Stimulated activated CD8-positive, alpha-beta memory T cell treated with anti-CD3 and anti-CD28 coated beads, Interleukin-12 subunit alpha, Interleukin-12 subunit beta, amount 100 ng/mL, for 24 hours (primary cell): ENCODE data around the gene NUP62.

Source experiments
- DNase-seq: peaks from one replicate; pipeline ENCODE4 v3.0.0-alpha.2; 2020; ENCODE audit errors: extremely low read depth

The NUP62 gene

DNA sequence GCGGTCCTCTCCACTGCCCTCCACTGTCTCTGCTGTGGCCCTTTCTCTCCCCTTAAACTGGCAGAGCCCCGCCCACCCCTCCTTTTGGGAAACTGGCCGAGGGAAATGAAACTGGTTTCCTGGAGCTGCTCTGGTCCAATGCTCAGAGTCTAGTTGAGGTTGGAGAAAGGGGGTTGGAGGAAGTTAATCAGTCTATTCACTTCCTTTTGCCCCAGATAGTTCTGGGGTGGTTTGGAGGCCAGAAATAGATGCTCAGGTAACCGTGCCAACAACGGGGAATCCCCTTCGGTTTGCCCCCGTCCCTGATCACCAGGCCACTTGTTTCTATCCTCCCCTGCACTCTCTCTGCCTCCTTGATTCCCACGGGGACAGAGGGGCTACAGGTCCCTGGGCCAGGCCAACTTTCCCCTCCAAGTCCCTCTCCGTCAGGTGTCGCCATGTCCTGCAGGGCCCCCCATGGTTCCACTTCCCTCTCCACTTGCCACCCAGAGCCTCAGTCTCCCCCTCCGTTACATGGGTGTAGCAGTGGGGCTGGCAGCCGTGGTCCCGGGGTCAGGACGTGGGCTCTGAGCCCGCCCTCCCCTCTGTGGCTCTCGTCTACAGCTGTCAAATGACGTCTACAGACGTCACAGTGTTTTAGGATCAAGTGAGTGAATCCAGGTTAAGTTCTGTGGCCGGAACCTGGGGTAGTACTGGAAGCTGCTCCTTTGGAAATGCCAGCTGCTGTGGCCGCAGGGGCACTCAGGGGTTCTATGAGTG lies 32.3 kb downstream of the NUP62 start, which contains the start of gene IL4I1:
Gene IL4I1 (minus strand): TSS at position 25 of the 759 bp plus-strand sequence. CDS start 727 bp downstream, outside the sequence.
- peak; percentile 24 for DNase-seq

DNA sequence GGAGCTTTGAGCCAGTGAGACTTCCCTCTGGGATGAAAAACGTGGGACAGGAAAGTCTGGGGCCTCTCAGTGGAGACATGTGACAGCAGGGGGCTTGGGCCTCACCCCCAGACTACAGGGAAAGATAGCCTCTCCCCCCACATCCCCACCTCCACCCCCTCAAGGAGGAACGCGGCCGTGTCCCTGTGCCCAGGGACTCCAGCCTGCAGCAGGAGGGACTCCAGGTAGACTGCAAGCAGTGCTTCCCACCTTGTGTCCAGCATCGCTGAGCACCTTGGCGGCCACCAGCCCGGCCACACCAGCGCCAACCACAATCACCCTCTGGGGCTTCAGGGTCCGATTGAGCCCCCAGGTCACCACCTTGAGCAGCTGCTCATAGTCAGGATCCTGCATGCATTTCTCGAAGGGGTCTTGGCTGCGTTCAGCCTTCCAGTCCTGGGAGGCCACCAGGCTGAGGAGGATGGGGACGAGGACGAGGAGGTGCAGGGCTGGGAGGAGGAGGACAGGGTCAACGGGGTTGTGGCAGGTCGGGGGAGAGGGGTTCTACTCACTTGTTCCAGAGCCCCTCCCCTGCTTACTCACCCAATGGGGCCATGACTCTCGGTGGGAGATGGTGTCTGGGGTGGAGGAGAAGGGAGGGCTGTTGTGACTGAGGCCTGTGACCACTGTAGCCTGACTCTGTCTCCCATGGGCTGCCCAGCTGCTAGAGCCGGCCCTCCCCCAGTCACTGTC lies 33.6 kb downstream of the NUP62 start:
- DNase-seq: no peak

DNA sequence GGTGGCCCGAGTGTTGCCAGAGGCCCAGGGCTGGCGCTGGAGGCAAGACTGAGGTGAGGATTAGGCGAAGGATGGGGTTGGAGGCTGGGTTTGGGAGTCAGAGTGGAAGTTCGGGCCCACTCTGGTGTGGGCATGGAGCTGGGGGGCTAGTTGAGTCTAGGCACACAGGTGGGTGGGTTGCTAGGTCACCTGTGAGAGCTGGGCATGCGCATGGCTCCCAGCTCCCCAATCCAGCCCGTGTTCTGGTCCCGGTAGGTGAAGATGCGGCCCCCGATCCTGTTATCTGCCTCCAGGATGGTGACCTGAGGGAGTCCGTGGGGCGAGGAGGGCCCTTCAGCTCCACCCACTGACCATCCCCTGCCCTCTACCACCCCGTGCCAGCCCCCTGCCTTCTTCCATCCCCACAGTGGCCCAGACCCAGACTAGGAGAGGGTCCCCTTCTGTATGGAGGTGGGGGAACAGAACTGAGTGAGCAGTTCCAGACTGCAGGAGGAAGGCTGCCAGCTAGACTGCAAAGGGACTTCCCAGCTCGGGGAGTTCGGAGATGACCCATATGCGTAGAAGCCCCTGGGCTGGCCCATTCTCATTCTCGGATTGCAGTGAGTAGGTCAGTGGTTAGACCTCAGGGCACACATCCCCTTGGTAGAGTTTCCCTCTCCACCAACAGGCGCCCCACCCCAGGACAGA lies 34.3 kb downstream of the NUP62 start:
- DNase-seq: no peak

DNA sequence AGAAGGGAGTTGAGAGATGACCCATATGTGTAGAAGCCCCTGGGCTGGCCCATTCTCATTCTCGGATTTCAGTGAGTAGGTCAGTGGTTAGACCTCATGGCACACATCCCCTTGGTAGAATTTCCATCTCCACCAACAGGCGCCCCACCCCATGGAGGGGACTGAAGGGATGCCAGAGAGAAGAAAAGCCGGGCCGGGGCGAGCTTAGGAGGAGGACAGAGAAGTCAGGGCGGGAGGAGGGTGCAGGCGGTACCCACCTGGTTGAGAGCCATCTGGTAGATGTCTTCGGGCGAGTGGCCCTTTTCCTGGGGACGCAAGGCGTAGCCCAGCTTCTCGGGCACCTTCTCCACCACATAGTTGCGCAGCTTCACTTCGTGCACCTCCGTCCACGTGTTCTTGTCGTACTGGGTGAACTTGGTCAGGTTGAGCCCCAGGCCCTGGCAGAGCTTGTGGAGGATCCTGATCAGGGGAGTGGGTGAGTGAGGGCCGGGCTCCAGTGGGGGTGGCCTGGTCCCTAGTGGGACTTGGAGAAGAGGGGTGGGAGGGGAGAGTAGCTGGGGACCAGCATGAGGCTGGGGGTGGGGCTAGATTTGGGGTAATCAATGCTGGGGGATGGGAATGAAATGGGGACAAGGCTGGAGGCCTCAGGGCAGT lies 35.2 kb downstream of the NUP62 start:
- DNase-seq: no peak

DNA sequence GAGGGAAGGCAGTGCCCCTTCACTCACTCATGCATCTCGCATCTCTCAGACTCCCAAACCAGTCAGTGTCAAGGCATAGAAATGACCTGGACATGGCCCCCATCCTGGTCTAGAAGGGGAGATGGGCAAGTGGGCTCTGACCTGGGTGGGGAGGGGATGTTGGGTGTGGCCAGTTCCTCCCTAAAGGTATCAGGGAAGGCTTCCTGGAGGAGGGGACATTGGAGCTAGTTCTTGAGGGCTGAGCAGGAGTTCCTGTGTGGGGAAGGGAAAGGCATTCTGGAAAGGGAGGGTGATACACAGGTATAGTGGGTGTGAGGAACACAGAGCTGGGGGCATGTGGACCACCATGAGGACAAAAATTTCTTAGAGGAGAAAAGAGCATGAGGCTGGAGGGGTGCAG lies 36.6 kb downstream of the NUP62 start:
- DNase-seq: no peak

DNA sequence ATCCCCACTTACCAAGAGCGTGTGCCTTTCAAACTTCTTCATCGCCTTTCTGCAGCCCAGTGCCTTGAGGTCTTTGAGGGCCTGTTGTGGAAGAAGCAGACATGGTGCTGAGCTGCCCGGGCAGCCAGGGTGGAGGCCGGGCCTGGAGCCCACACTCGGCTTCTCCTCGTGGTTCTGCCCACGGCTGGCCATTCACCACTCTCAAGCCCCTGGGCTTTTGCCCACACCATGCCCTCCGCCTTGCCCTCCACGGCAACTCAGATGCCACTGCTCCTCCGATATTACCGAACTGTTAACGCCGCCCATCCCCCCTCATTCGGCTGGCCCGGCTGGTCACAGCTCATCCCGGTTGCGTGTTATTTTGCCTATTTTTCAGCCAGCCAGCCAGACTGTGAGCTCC lies 37.9 kb downstream of the NUP62 start:
- no peak for DNase-seq

DNA sequence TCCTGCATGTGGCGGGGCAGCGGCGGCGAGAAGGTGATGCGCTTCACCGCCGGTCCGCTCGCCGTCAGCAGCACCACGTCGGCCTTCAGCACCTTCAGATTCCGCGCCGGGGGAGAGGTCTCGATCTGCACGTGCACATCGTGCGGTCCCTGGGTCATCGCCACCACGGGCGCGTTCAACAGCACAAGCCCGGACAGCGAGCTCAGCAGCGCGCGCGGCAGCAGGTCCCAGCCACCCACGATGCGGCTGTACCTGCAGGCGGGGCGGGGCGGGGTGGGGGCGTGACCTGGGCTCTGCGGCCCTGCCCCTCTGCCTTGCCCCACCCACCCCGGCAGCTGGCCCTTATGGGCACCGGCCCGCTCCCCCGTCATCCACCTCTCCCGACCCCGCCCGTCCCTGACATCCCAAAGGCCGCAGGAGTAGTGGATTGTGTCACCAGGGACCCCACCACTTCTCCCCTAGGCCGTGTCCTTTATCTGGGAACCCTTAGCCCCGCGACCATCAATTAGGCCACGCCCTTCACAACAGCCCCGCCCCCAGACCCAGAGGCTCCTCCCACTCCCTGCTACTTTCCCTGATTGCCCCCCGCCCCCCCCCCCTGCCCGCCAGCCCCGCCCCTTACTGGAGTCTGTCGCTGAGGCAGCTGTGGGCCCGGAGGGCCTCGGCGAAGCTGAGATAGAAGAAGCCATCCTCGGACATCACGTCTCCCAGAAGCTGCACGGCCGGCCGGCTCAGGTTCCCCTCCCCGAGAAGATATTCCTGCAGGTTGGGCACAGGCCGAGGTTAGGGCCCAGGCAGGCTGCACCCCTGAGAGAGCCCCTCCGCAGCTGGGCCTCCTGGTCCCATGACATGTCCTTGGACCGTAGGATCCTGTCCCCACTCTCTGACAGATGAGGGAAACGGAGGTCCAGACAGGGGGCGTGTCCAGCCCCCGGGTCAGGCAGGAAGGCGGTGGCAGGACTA lies 38.7 kb downstream of the NUP62 start:
- peak; percentile 42 for DNase-seq

DNA sequence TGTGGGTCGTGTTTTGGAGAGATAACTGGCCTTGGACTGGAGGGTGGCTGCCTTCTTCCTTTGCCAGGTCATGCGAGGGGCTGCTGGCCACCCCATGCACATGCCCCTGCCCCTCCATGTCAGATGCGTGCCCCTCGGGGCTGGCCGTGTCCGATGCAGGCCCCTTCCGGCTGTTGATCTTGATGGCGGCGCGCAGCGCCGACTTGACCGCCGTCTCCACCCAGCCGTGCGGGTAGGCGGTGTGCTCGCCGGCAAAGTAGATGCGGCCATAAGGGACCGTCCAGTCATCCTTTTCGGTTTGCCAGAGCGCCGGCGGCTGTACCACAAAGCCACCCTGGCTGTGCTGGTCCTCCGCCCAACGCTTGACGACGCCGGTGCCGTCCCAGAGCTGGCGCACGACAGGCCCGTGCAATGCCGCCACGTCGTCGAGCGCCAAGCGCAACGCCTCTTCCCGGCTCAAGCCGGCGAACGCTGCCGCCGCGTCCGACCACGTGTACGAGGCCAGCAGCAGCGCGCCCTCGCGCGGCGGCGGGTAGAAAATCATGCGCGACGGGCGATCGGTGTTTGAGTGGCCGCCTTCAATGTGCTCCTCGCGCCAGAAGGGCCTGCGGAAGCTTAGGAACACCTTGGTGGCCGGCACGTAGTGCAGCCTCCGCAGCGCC lies 39.5 kb downstream of the NUP62 start:
- peak; percentile 25 for DNase-seq

DNA sequence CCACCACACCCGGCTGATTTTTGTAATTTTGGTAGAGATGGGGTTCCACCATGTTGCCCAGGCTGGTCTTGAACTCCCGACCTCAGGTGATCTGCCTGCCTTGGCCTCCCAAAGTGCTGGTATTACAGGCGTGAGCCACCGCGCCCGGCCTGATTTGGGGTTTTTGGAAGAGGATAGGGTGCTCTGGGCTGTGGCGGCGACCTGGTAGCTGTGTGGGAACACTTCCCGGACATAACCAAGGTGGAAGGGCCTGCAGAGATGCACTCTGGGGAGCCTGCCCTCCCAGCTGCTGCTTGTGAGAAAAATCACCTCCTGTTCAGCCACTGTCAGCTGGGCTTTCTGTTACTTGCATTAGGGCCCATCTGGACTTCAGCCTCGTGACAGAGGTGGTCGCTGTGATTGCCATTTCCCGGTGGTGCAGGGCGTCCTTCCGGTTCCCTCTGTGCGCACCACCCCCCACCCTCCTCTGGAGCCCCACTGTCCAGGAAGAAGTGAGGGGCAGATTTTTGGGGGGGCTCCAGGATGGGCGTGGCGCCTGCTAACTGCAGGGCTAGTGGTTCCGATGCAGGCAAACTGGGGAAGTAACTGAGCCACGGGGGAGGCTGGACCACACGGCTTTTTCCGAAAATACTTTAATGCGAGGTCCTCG lies 40.1 kb downstream of the NUP62 start:
- DNase-seq: no peak

DNA sequence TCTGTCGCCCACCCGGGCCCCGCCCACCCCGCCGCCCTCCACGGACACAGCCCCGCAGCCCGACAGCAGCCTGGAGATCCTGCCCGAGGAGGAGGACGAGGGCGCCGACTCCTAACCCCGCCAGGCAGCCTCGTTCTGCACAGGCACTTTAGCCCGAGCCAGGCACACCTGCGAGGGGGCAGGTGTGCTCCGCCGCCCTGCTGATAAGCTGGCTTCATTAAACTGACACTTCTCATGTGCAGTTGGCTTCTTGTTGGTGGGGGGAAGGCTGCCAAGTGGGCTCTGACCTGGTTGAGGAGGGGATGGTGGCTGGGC lies 40.8 kb downstream of the NUP62 start:
- no peak for DNase-seq

DNA sequence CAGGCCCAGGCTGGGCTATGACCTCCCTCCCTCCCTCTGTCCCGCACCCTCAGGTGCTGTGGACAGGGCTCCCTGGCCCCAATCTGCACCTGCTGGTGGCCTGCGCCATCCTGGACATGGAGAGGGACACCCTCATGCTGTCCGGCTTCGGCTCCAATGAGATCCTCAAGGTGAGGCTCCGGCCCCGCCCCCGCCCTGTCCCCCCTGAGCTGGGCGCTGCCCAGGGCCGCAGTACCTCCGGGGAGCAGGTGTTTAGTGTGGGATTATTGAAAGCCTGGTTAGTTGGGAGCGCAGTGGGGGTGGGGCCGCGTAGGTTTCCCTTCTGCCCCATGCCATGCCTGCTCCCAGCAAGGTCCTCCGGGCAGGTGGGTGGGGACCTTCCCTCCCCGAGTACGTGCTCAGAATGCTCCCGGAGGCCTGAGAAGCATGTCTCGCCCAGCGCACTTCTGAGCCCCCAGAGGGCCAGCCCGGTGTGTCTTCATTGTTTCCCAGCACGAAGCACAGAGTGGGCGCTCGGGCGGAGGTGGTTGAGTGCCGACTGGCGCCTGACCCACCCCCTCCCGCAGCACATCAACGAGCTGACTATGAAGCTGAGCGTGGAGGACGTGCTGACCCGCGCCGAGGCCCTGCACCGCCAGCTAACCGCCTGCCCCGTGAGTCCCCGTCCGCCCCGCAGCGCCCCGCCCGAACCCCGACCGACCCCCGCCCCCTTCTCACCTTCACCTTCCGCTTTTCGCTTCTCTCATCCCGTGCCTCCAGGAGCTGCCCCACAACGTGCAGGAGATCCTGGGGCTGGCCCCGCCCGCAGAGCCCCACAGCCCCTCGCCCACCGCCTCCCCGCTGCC lies 41.4 kb downstream of the NUP62 start:
- DNase-seq: no peak

DNA sequence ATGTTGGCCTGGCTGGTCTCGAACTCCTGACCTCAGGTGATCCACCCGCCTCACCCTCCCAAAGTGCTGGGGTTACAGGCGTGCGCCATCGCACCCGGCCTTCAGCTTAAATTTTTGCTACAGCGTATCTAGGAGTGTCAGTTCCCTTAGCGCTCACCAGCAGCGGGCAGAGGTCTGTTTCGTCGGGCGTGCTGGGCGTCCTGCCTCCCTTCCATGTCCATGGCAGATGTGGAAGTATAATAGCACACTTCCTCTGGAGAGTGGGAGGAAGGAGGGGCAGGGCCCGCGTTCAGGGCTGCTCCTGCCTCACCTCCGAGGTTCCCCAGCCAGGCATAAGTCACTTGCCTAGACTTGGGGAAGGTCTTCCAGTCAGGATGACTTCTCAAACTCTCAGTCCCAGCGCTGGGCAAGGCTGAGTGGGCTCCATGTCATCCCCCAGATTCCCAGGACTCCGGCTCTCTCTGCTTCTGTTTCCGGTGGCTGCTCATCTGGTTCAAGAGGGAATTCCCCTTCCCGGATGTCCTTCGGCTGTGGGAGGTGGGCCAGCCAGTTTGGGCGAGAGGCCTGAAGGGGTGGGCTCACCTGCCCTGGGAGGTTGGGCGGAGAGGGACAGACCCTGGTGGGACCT lies 42.2 kb downstream of the NUP62 start:
- DNase-seq: no peak

DNA sequence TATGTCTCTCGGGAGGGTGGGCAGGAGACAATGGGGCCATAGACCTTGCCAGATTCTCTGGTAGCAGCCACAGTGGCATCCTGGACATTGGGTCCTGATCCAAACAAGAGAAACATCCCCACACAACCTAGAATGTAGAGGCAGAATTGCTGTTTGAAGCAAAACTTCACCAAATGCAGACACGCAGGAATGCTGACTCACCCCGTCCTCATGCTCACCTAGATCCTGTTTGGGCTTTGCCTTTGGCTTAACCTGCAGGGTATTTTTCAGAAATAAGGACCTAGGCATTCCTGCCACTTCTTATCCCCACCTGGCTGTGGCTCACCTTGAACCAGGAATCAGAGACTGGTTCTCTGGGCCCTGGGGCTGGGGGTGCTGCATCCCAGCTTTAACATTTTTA lies 44.5 kb downstream of the NUP62 start:
- no peak for DNase-seq

DNA sequence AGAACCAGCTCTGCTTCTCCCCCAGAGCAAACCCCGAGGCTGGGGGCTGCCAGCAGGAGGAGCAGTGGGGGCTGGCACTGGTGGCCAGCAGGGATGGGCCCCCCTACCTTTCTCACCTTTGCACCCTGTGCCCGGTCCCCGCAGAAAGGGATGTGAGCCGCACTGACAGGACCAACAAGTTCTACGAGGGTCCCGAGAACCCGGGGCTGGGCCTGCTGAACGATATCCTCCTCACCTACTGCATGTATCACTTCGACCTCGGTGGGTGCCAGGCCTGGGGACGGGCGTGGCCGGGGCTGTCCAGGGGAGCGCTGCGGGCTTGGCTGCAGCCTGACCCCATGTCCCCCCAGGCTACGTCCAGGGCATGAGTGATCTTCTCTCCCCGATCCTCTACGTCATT lies 45.2 kb downstream of the NUP62 start:
- DNase-seq: no peak

DNA sequence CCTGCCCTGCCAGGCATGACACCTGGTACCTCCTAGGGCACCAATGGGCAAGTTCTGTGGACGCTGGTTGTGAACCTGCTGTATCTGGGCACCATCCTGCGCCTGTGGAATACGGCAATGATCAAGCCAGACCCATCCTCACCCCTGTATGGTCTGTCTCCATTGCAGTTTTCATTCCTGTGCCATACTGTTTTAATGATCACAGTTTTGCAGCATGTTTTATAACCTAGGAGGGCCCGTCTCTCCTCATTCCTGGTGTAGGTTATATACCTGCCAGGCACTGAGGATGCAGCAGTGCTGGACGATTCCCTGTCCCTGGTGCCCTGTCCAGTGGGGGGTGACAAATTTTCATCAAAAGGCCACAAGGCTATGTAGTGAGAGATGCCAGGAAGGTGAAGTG lies 46.2 kb downstream of the NUP62 start:
- DNase-seq: no peak

DNA sequence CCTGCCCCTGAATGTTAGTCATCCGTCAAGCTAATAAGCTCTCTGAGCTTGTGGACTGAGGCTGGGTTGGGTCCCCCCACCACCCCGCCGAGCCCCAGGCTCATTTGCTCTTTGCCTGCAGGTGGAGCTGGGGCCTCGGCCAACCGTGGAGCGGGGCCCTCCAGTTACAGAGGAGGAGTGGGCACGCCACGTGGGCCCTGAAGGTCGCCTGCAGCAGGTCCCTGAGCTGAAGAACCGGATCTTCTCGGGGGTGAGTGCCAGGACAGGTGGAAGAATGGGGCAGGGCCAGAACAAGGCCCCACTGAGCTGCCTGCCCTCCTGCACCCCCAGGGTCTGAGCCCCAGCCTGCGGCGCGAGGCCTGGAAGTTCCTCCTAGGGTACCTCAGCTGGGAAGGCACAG lies 46.7 kb downstream of the NUP62 start:
- no peak for DNase-seq

DNA sequence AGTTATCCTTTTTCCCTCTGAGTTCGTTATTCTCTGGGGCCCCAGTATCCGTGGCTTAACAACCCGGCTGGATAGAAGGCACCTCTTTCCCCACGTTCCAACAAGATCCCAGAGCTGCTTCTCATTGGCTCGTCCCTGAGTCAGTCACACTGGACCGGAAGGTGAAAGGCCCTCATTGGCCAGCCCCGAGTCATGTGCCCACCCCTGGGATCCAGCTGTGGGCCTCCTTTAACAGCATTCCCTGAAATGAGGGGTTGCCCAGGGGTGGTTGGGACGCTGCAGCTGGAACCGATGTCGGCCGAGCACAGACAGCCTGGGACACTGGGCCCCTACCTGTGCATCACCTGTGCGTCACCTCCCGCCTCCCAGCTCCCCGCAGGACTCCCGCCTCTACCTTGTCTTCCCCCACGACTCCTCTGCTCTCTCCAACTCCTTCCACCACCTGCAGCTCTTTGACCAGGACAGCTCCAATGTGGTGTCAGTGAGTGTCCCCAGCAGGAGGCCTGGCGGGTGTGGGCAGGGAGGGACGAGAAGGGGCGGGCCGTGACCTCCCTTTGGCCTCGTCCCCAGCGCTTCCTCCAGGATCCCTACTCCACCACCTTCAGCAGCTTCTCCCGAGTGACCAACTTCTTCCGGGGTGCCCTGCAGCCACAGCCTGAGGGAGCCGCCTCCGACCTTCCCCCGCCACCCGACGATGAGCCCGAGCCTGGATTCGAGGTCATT lies 47.5 kb downstream of the NUP62 start:
- no peak for DNase-seq

DNA sequence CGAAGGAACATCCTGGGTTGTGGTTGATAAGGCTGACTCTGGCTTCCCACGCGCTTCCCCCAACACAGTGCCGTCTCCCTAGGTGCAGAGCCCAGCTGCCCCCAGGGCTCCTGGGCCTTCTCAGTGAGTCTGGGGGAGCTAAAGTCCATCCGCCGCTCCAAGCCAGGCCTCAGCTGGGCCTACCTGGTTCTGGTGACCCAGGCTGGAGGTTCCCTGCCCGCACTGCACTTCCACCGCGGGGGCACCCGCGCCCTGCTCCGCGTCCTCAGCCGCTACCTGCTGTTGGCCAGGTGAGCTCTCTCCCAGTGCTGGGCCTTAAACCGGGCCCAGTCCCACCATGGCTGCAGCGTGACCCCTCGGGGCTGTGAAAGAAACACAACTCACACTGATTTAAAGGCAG lies 48.1 kb downstream of the NUP62 start:
- DNase-seq: no peak
